Ramos (cell line): ENCODE measurements around the gene AGBL4.

ENCODE experiments used
- in situ Hi-C: fragments of 300-500 bp; cut with MboI; formaldehyde crosslinking; loops from one replicate; pipeline ENCODE4 v1.14.3; 2022; ENCODE audit warnings: low sequenced_read_pairs; ENCODE audit not compliant: unreplicated experiment

The AGBL4 gene

GRCh38 chr1:49465486-49466185, 558.1 kb downstream of the AGBL4 start:
- in situ Hi-C loops: no loop called here

- in situ Hi-C loops: no loop called here
Measured at GRCh38 chr1:49448200-49448599, 575.6 kb downstream of the AGBL4 start.

- in situ Hi-C loops: no loop called here
Measured at GRCh38 chr1:49436865-49437264, 586.9 kb downstream of the AGBL4 start.

GRCh38 chr1:49435291-49435690, 588.5 kb downstream of the AGBL4 start:
- in situ Hi-C loops: no loop called here

GRCh38 chr1:49424782-49425181, 599.0 kb downstream of the AGBL4 start:
- in situ Hi-C loops: no loop called here

- in situ Hi-C loops: no loop called here
Measured at GRCh38 chr1:49416758-49417157, 607.0 kb downstream of the AGBL4 start.

- in situ Hi-C loops: no loop called here
Measured at GRCh38 chr1:49408346-49408745, 615.4 kb downstream of the AGBL4 start.

- in situ Hi-C loops: no loop called here
Measured at GRCh38 chr1:49397086-49397485, 626.7 kb downstream of the AGBL4 start.

- in situ Hi-C loops: no loop called here
Measured at GRCh38 chr1:49394200-49394599, 629.6 kb downstream of the AGBL4 start.

- in situ Hi-C loops: no loop called here
Measured at GRCh38 chr1:49389699-49390098, 634.1 kb downstream of the AGBL4 start.

GRCh38 chr1:49364676-49365075, 659.1 kb downstream of the AGBL4 start:
- in situ Hi-C loops: no loop called here

GRCh38 chr1:49363628-49364027, 660.1 kb downstream of the AGBL4 start:
- in situ Hi-C loops: no loop called here

GRCh38 chr1:49358036-49358435, 665.7 kb downstream of the AGBL4 start:
- in situ Hi-C loops: no loop called here

- in situ Hi-C loops: no loop called here
Measured at GRCh38 chr1:49356594-49356993, 667.2 kb downstream of the AGBL4 start.

- in situ Hi-C loops: no loop called here
Measured at GRCh38 chr1:49351768-49352167, 672.0 kb downstream of the AGBL4 start.

GRCh38 chr1:49346767-49347349, 676.9 kb downstream of the AGBL4 start:
- in situ Hi-C loops: no loop called here

- in situ Hi-C loops: no loop called here
Measured at GRCh38 chr1:49340576-49340975, 683.2 kb downstream of the AGBL4 start.

GRCh38 chr1:49339043-49339442, 684.7 kb downstream of the AGBL4 start:
- in situ Hi-C loops: no loop called here

- in situ Hi-C loops: no loop called here
Measured at GRCh38 chr1:49337251-49337650, 686.5 kb downstream of the AGBL4 start.

- in situ Hi-C loops: no loop called here
Measured at GRCh38 chr1:49333906-49334305, 689.8 kb downstream of the AGBL4 start.

GRCh38 chr1:49331066-49331852, 692.5 kb downstream of the AGBL4 start:
- in situ Hi-C loops: no loop called here
